Measurements from ENCODE around the gene SLC39A12.
"Not testable (repeated sequence)": the region's sequence is repeated elsewhere in the genome, so short reads cannot be mapped to it uniquely, and the experiment has no call there.

The SLC39A12 gene

GRCh38 chr10:17951868-17952371, at the start of gene SLC39A12:
SLC39A12 (plus strand) TSS chr10:17951918; CDS start chr10:17953277, 1,359 bp downstream.
- DNase-seq (ENCODE audit: low read depth) = no peak

- DNase-seq (ENCODE audit: low read depth) = no peak
These were observed 47.2 kb upstream of the SLC39A12 start for GRCh38 chr10:17904564-17904963.

GRCh38 chr10:17905491-17905890, 46.2 kb upstream of the SLC39A12 start:
- DNase-seq (ENCODE audit: low read depth) = no peak

GRCh38 chr10:17906002-17906401, 45.7 kb upstream of the SLC39A12 start:
- DNase-seq (ENCODE audit: low read depth) = no peak

- no peak for DNase-seq (ENCODE audit: low read depth)
These were observed 44.1 kb upstream of the SLC39A12 start for GRCh38 chr10:17907641-17908040.

- no peak for DNase-seq (ENCODE audit: low read depth)
These were observed 41.5 kb upstream of the SLC39A12 start for GRCh38 chr10:17910125-17910789.

- no peak for DNase-seq (ENCODE audit: low read depth)
These were observed 39.0 kb upstream of the SLC39A12 start for GRCh38 chr10:17912754-17913153.

GRCh38 chr10:17913604-17914003, 38.1 kb upstream of the SLC39A12 start:
- DNase-seq (ENCODE audit: low read depth) = no peak

GRCh38 chr10:17914169-17915045, 37.3 kb upstream of the SLC39A12 start:
- DNase-seq (ENCODE audit: low read depth) = no peak

GRCh38 chr10:17915181-17915580, 36.5 kb upstream of the SLC39A12 start:
- no peak for DNase-seq (ENCODE audit: low read depth)

- no peak for DNase-seq (ENCODE audit: low read depth)
These were observed 33.4 kb upstream of the SLC39A12 start for GRCh38 chr10:17918187-17918903.

GRCh38 chr10:17921378-17921777, 30.3 kb upstream of the SLC39A12 start:
- no peak for DNase-seq (ENCODE audit: low read depth)

GRCh38 chr10:17923728-17924127, 28.0 kb upstream of the SLC39A12 start:
- no peak for DNase-seq (ENCODE audit: low read depth)

- DNase-seq (ENCODE audit: low read depth) = no peak
These were observed 8.5 kb upstream of the SLC39A12 start for GRCh38 chr10:17943033-17943745.

- not testable (repeated sequence) for DNase-seq (ENCODE audit: low read depth)
These were observed 1.4 kb upstream of the SLC39A12 start for GRCh38 chr10:17950269-17950668.

- DNase-seq (ENCODE audit: low read depth) = no peak
These were observed 992 bp upstream of the SLC39A12 start for GRCh38 chr10:17950726-17951125.

- not testable (repeated sequence) for DNase-seq (ENCODE audit: low read depth)
These were observed 2.7 kb downstream of the SLC39A12 start for GRCh38 chr10:17954372-17954771.

- no peak for DNase-seq (ENCODE audit: low read depth)
These were observed 3.1 kb downstream of the SLC39A12 start for GRCh38 chr10:17954861-17955260.

- DNase-seq (ENCODE audit: low read depth) = no peak
These were observed 6.3 kb downstream of the SLC39A12 start for GRCh38 chr10:17958049-17958448.

GRCh38 chr10:17959870-17960269, 8.2 kb downstream of the SLC39A12 start:
- DNase-seq (ENCODE audit: low read depth) = no peak

- no peak for DNase-seq (ENCODE audit: low read depth)
These were observed 10.1 kb downstream of the SLC39A12 start for GRCh38 chr10:17961551-17962422.

Data from activated T-helper 9 cell treated with anti-CD3 and anti-CD28 coated beads, Interleukin-2, amount 50 U/mL, for 16 hours (primary cell).